ENCODE results near the gene WDR27.
A peak's percentile ranks its signal among the peaks of the same experiment; 100 is the strongest.
"Not testable (repeated sequence)": the region's sequence is repeated elsewhere in the genome, so short reads cannot be mapped to it uniquely, and the experiment has no call there.

Gene WDR27

DNA sequence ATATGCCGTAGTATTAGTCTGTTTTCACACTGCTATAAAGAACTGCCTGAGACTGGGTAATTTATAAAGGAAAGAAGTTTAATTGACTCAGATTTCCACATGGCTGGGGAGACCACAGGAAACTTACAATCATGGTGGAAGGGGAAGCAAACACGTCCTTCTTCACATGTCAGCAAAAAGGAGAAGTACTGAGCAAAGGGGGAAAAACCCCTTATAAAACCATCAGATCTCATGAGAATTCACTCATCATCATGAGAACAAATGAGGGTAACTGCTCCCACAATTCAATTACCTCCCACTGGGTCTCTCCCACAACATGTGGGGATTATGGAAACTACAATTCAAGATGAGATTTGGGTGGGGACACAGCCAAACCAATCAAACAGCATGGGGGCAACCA, 235.6 kb downstream of the WDR27 start:
- not testable (repeated sequence) for FAIRE-seq

DNA sequence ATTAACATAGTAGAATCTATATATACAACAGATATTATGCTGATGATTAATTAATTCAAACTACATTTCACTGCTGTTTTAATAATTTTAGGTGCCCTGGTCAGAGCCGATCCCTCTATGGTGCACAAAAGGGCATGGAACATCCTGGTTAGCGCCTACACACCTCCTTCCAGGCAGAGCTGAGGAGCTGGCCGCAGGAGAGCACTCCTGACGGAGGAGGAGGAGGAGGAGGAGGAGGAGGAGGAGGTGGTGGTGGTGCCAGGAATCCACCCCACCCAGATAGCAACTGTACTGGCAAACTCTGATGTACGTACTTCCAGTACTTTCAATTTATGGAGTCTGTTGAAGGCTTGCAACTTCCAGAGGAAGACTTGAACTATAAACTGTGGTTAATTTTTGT, 244.1 kb downstream of the WDR27 start:
- no peak for FAIRE-seq

DNA sequence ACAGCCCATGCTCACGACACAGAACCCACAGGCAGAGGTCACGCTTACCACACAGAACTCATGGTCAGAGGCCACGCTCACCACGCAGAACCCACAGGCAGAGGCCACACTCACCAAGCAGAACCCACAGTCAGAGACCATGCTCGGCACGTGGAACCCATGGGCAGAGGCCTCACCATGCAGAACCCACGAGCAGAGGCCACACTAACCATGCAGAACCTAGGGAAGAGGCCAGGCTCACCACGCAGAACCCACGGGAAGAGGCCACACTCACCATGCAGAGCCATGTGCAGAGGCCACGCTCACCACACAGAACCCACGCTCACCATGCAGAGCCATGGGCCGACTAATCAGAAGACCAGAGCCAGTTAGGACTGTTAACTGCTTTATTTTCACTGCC, 245.0 kb downstream of the WDR27 start:
- FAIRE-seq, result no peak

DNA sequence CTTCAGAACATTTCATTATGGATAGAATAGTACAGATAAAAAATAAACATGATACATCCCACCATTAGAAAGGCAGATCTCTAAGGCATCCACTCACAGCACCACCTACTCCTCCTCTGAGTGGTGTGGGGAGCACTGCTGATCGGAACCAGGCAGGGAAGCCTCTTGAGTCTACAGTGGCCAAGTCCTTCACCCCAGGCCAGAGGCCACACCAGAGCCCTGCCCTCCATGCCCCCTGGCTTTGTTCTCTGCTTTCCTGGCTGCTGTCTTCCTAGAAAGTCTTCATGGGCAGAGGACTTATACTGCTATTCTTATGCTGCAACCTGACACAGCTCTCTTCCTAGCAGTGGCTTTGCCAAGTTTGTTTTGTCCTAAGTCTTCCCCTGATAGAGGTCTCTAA, 246.4 kb downstream of the WDR27 start:
- FAIRE-seq, result no peak

DNA sequence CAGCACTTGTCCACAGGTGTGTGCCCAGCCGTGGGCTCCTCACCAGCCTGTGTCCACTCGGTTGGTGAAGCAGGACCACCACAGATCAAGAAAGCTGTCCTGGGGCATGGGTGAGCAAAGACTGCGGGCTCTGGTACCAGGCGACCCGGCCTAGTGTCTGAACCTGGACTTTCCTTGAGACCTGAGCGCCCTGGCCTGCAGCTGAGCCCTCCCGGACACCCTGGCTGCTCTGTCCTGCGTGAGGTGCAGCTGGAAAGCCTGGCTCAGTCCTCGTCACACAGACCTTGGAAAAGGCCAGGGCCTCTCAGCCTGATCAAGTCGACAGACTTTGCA, 247.0 kb downstream of the WDR27 start:
- FAIRE-seq, result no peak

DNA sequence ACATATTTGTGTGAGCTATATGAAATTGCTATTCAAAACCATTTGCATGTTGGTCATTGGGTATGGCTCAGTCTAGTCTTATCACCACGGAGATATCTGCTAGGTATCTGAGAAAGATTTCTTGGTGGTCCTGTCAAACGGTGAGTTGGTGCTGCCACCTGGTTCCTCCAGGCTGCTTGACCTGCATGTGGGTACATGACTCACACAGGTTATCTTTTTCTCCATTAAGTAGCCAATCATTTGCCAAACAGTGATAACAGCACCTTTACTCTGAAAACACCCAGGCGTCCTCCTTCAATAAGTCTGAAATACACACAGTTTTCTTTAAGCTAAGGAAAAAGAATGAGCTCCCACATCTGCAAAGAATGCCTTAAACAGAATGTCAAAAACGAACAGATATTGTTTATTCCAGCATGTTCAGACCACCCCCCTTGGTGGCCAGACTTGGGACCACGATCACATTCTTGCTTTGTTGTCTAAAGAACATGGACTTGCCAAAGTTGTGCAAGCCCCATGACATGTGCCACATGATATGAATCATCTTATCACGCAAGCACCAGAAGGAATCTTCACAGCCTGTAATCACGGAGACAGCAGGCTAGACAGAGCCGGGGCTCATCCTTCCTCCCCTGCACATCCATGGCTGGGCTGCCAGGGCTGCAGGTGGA, 247.5 kb downstream of the WDR27 start:
- no peak for FAIRE-seq

DNA sequence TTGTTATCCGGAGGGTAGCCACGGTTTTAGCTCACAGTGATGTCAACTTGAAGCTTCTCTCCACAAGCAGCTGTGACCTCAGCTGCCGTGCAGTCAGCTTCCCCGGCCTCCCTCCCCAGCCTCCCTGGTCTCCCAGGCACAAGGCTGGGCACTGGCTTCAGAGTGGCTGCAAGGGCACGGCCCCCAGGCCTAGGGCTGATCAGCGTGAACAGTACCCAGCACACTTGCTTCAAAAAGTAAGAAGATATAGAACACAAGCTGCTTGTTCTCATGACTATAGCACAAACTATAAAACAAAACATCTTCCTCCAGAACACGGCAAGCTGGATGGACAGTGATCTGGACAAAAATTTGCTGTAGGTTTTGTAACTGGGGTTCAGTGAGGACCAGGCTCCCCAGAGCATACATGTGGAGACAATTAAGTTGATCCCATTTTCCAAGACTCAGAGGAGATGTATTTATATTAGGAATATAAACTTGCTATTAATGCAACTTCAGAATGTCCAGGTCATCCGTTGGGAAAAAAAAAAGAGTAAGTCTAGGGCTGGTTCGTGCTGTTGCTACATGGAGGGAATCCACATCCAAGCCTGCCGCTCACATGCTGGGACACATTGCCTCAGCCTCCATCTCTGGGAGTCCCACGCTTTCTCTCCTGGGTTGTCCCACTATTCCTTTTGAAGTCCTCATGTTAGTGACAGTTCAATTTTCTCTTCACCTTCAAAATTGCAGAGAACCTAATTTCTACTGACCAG, 248.8 kb downstream of the WDR27 start:
- FAIRE-seq, result no peak

DNA sequence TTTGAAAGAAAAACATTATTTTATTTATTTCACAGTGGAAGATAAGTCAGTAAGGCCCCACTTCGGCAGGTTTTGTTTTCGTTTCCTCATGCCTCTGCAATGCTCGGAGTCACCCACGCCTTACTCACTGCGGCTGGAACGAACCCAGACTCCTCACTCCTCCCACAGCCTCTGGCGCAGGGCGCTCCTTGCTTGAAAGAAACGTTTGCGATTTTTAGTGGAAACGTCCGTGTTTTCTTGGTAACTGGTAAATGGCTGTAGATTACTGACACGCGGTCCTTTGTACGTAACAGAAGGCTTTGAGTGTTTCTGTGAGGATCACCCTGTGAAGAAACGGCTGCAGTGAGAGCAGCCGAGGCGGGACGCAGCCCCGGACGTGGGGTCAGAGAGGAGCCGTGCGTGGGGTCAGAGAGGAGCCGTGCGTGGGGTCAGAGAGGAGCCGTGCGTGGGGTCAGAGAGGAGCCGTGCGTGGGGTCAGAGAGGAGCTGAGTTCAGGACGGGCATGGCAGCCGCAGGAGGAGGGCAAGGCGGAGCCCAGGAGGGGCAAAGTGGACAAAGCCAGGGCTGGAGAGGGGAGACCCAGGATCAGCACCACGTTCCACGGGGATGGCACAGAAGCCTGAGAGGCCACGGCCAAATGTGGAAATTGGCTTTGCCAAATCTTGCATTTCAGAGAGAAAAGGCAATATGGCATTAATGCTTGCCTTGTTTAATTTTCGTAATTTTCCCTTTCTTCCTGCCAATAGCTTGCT, 249.5 kb downstream of the WDR27 start:
- no peak for FAIRE-seq

DNA sequence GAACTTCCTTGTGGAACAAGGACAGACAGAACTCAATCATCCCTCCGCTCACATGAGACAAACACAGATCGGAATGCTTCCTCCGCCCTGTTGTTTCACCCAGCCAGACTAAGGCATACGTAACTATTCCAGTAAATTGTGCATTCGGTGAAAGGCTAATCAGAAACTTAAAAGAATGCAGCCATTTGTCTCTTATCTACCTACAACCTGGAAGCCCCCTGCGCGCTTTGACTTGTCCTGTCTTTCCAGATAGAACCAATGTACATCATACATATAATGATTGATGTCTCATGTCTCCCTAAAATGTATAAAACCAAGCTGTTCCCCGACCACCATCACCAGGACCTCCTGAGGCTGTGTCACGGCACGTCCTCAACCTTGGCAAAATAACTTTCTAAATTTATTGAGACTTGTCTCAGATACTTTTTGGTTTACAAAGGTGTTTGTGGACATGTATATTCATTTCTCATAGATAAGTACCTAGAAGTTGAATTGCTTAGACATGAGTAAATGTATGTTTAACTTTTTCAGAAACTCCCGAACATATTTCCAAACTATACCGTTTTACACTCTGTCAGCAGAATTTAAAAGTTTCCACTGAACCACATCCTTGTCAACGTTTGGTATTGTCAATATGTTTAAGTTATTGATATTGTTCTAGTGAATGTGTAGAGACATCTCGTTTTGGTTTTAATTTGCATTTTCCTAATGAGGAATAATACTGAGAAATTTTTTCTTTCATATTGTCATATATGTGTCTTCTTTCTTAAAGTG, 250.6 kb downstream of the WDR27 start:
- no peak for FAIRE-seq

DNA sequence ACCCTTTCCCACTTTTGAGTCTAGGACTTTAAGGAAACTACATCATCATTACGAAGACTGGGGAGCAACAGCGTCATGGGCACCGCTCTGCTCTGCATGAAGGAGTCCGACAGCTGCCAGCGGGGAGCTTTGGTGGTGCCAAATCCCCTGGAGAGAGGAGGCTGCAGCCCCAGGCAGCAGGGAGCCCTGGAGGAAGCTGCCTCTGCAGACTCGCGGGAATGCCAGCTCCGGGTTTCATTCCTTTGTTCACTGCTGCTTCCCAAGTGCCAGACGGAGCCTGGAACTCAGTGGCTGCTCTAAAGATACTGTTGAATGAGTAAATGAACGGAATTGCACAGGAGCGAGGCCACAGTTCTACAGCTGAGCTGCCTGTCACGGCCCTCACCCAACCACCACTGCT, 251.7 kb downstream of the WDR27 start:
- no peak for FAIRE-seq

DNA sequence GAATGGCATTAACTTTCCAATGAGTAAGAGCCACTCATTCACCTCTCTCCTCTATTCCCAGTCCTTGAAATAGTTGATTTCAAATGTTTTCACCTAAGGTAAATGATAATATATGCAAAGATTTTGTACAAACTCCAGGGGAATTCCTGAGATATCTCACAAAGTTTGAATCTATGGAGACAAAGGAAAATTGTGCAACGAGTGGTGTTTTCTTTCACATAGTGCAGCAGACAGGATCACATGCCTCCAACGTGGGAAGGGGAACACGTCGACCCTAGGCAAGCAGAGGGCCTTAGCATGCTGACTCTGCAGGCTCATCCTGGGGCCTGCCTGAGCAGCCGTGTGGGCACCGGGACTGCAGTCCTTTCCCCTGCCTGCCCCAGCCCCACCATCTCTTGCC, 252.6 kb downstream of the WDR27 start:
- no peak for FAIRE-seq

DNA sequence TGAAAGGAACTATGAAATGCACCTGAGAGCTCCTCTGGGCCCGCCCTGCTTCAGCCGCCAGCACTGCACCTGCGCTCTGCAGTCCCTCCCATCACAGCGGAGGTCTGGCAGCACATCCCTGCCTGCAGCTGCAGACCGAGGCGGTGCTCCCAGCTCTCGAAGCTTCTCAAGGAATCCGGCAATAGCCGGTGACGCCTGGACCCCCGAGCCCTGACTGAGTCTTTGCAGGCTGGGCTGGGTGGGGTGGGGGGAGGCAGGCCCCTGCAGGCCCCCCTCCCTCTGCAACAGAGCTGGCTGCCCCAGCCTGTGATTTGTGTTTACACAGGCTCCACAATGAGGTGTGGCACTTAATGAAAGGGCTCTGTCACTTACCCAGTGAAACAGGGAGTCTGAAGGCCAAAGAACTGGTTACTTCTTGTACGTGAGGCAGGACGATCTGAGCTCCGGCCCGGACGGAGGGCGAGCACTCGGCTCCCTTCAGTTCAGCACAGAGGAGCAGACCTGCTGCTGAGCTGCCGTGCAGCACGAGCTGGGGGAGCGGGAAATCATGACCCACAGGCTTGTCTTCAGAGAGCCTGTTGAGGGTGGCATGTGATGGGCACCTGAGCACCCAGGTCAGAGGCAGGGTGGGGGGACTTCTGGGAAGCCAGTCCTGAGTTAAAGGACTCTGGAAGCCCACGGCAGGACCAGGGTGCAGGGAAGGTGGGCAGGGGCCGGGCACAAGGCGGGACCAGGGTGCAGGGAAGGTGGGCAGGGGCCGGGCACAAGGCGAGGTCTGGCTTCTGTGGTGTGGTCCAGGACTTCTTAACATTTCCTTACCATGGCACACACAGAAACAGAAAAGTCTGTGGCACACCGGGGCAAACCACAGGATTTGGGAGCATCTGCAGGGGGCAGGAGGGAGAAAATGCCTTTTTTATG, 255.9 kb downstream of the WDR27 start:
- FAIRE-seq, result no peak

DNA sequence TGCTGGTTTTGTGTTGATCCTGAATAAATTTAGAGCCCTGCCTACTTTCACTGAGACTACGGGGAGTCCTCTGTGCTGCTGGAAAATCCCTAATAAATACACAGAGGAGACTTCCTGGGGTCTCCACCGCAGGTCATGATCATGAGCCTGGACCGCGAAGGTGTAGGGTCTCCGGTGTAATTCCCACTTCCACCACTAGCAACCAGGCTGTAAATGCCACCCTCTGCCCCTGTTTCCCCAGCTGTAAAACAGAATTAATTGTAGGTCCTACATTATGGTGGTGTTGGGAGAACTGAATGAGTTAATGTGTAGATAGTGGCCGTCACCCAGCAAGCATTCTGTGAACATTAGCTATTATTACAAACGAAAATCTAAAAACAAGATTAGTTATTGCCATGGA, 256.6 kb downstream of the WDR27 start:
- no peak for FAIRE-seq

DNA sequence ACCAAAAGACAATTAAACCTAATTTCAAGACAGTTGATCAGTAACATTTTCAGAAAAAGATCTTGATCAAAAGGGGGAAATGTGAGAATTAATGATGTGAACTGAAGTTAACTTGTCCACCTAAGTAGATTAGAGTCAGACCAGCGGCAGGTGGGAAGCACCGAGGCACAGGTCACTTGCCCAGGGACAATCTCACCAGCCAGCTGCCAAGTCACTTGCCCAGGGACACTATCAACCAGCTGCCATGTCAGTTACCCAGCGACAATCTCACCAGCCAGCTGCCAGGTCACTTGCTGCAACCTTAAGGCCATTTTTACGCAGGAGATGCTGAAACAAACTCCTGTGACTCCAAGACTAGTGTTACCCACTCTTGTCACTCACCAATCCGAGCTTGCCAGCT, 260.5 kb downstream of the WDR27 start:
- no peak for FAIRE-seq

DNA sequence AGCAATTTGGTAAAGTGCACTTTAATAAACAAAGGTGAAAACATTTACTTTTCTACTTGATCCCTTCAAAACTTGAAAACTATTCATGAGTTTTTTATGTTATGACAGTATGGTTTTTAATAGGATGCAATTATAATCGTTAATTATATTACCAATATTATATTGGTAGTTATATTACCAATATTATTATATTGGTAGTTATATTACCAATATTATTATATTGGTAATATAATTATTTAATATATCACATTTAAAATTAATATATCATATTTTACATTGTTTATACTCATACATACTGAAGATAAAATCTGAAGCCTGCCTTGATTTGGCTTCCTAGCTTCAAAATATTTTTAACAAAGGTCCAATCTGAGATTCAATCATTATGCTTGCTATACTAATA, 262.1 kb downstream of the WDR27 start:
- FAIRE-seq, result peak; percentile 90

DNA sequence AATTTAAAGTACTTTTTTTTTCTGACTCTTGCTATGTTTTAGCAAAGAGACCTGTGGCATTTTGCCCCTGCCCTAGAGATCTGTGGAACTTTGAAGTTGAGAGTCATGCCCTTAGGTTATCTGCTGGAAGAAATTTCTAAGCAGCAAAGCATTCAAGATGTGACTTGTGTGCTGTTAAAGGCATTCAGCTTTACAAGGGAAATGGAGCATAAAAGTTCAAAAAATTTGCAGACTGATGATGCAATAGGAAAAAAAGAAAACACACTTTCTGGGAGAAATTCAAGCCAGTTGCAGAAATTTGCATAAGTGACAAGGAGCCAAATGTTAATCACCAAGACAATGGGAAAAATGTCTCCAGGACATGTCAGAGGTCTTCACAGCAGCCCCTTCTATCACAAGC, 267.3 kb downstream of the WDR27 start:
- not testable (repeated sequence) for FAIRE-seq

DNA sequence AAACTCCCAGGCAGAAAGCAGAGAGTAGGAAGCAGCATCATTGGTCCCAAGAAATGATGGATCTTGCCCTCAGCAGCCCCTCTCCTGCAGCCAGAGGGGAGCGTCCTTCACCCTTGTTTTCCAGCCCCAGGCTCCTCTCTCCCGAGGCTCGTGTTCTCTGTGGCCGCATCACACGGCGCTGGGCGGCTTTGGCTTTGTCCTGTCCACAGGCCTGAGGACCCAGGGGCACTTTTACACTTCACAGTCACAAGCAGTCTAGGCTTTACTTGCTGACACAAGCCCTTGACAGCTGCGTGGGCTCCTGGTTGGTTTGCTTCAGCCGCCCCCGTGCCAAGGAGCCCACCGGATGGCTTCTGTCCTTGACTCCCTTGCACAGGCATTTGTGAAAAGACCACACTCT, 272.8 kb downstream of the WDR27 start:
- FAIRE-seq, result no peak

DNA sequence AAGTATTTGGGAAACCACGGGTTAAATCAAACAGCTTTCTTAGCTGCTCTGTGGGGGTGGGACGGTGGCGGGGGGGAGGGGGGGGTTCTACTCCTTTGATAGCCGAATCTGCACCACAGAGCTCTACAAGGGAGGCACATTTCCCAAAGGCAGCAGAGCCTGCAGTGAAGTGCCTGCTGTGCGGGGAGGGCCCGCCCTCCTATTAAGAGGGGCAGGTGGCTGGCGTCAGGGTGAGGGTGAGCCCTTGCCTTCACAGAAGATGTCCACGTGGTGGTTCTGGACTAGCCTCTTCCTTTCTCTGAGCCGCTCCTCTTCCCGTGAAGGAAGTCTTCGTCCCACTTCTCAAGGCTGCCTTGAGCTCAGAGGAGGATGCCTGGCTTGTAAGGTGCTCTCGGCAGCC, 273.3 kb downstream of the WDR27 start:
- FAIRE-seq, result no peak

DNA sequence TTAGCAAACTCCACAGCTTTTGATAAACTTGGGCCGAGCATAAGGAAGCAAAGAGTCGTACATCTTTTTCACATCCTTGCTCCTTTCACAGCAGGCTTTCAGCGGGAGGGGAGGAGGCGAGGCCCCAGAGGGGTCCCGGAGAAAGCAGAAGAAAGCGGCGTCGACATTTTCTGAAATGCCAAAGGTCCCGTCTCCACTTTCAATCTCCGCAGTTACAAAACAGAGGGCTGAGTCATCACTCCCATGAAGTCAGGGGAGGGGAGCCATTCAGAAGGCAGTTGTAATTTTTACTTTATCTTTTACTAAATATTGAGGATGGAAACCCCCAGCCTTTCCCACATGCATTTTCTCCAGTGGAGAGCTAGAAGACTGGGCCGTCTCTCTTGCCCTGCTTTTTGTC, 274.0 kb downstream of the WDR27 start:
- FAIRE-seq, result no peak

DNA sequence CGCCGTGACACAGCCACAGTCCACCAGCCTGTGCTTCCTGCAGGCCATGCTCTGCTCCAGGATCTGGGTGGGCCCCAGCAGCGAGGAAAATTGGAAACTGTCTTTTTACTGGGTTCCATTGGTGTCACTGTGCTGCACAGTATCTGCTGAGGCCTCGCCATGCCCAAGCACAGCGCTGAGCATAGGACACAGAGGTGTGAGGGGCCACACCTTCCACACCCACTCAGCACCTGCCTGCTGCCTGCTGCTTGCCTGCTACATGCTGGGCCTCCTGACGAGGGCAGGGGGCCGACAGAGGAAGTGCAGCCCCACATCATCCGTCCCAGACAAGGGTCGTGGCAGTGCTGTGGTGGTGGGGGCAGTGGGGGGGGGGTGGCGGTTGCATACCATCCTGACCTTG, 275.2 kb downstream of the WDR27 start:
- no peak for FAIRE-seq

DNA sequence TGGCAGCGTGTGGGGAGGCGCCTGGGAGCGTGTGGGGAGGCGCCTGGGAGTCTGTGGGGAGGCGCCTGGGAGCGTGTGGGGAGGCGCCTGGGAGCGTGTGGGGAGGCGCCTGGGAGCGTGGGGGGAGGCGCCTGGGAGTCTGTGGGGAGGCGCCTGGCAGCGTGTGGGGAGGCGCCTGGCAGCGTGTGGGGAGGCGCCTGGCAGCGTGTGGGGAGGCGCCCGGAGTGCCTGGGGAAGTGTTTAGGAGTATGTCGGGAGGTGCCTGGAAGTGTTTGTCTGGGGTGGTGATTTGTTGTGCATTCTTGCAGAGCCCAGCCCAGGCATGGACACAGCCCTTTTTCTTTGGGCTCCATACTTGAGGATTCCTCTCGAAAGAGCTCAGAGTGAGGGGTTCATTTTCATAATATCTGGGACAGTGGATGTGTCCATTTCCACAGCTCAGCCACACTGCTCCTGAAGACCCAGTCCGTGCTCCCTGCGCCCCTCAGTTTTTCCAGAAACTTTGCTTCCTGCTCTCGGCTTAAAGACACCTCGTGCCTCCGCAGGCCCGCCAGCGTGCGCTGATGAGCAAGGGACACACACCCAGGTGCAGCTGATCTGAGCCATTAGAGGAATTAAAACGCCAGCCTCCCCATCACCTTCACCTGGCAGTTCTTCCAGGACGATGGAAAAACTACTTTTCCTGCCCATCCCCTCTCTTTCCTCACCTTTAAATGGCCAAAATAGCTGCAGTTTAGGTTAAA, 276.0 kb downstream of the WDR27 start:
- FAIRE-seq, result no peak

DNA sequence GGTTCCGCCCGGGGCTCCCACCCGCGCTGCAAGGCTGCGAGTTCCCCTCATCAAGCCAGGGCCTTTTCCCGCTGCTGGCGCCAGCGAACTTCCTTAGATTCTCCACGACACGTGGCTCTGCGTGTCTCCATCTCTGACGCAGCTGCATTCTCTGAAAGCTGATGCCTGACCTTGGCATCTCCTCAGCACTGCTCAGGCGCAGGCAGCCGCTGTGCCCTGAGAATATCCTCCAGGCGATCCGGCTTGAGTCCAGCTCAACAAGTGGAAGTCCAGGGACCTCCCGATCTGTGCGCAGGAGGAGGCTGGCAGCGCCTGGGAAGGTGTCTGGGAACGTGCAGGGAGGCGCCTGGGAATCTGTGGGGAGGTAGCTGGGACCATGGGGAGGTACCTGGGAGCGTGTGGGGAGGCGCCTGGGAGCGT, 277.0 kb downstream of the WDR27 start:
- FAIRE-seq, result no peak
